Brain microvascular endothelial cell (primary cell): Measurements from ENCODE around the gene MAGI1.

Experiments
- DNase-seq: peaks from one replicate; pipeline ENCODE4 v3.0.0-alpha.2; 2020
- H3K27ac ChIP-seq: fragments of 250-450 bp; sonication (Bioruptor Pico); 2 replicates; pipeline ENCODE4 v1.5.1; 2020; ENCODE audit warnings: mild to moderate bottlenecking, moderate library complexity
- H3K27me3 ChIP-seq: fragments of 250-450 bp; sonication (Bioruptor Pico); replicated peaks from 2 replicates; pipeline ENCODE4 v1.5.1; 2020; ENCODE audit warnings: mild to moderate bottlenecking
- H3K36me3 ChIP-seq: fragments of 250-450 bp; sonication (Bioruptor Pico); replicated peaks from 2 replicates; pipeline ENCODE4 v1.5.1; 2020; ENCODE audit warnings: mild to moderate bottlenecking
- H3K4me3 ChIP-seq: 2 replicates; pipeline ENCODE4 v1.5.1; 2011; ENCODE audit warnings: low read depth, mild to moderate bottlenecking, control low read depth, low read length, moderate library complexity
- in situ Hi-C: cut with HindIII; loops from 2 replicates; pipeline ENCODE4 v1.10.0; 2017; ENCODE audit warnings: low sequenced_read_pairs, low pct_ligation_motif_present
- TF ChIP-seq, protein P1 (sequence below): IDR thresholded peaks from 2 replicates; pipeline ENCODE4 v1.5.1; 2011; ENCODE audit warnings: low read depth, mild to moderate bottlenecking, moderate library complexity, low read length, control low read depth, inconsistent platforms; ENCODE audit errors: missing control alignments

MAGI1 gene

GRCh38 chr3:65540666-65541065, 498.1 kb downstream of the MAGI1 start:
- no peak for DNase-seq
- in situ Hi-C loops: no loop called here
- TF ChIP-seq, protein P1, sequence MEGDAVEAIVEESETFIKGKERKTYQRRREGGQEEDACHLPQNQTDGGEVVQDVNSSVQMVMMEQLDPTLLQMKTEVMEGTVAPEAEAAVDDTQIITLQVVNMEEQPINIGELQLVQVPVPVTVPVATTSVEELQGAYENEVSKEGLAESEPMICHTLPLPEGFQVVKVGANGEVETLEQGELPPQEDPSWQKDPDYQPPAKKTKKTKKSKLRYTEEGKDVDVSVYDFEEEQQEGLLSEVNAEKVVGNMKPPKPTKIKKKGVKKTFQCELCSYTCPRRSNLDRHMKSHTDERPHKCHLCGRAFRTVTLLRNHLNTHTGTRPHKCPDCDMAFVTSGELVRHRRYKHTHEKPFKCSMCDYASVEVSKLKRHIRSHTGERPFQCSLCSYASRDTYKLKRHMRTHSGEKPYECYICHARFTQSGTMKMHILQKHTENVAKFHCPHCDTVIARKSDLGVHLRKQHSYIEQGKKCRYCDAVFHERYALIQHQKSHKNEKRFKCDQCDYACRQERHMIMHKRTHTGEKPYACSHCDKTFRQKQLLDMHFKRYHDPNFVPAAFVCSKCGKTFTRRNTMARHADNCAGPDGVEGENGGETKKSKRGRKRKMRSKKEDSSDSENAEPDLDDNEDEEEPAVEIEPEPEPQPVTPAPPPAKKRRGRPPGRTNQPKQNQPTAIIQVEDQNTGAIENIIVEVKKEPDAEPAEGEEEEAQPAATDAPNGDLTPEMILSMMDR: no peak

DNA sequence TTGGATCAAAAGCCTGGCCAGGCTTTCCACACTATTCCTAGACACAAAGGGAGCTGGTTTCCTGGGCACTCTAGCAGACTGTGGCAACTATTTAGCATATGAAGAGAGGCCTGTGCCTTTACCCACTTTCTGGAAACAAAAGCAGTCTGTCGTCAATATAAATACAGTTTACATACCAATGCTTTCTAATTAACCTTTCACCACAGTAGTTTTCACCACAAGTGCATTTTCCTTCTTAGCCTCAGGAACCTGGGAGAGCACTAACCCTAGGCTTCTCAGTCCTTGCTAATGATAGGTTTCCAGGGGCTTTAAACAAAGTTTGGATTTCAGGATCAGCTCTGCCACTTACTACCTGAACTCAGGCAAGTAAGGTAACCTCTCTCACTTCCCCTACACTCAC, 499.1 kb downstream of the MAGI1 start:
- Histone ChIP-seq H3K36me3 (no peaks in the 10 kb centered on the region), H3K4me3 (no peak overlapping the region), H3K27ac (no peak overlapping the region), H3K27me3 (no peaks in the 10 kb centered on the region)
- in situ Hi-C loops: no loop called here
- DNase-seq: no peak
- TF ChIP-seq, protein P1: no peak

More at GRCh38 chr3:65540666-65541065, 498.1 kb downstream of the MAGI1 start:
- Histone ChIP-seq H3K27ac (no peak overlapping the region), H3K4me3 (no peak overlapping the region), H3K36me3 (no peaks in the 10 kb centered on the region), H3K27me3 (no peaks in the 10 kb centered on the region)

- TF ChIP-seq, protein P1: no peak
- Histone ChIP-seq H3K27ac (no peak overlapping the region), H3K4me3 (no peak overlapping the region), H3K27me3 (no peaks in the 10 kb centered on the region), H3K36me3 (no peaks in the 10 kb centered on the region)
- in situ Hi-C loops: no loop called here
- no peak for DNase-seq
These were observed 500.6 kb downstream of the MAGI1 start for GRCh38 chr3:65538101-65538500.

DNA sequence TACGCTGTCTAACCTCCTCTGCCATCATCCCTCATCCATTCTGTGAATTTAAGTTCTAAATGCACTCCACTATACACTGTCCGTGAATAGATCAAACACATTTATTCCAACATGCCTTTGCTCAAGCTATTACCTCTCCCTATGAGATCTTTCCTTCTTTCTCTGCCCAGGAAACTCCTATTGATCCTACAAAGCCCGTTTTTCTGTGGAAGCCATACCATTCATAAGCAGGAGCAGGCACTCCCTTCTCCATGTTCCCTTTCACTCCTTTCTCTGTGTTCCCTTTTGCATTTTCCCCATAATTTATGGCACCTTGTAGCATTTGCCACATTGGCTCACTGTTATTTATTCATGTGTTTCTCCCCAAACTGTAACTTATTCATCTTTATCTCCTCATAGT, 501.6 kb downstream of the MAGI1 start:
- in situ Hi-C loops: no loop called here
- H3K27ac ChIP-seq: no peak overlapping the region
- TF ChIP-seq, protein P1: no peak
- no peaks in the 10 kb centered on the region for H3K27me3 ChIP-seq
- H3K36me3 ChIP-seq: no peaks in the 10 kb centered on the region
- no peak overlapping the region for H3K4me3 ChIP-seq
- DNase-seq: no peak

DNA sequence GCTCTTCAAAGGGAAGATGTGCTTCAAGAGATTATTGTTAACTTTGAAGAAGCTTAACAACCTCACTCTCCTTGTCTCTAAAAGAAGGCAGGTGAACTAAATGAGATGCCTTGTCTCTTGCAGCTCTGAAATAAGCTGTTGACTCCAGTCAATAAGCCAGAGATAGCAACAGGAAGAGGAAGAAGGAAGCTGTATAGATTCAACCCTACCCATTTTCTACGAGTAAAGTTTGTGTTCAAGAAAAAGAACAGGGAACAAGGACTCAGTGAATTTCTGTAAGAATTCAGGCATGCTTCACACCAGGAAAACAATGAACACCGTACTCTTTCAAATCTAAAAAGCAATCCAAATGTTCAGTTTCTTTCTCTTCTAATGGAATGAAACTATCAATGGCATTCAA, 503.5 kb downstream of the MAGI1 start:
- TF ChIP-seq, protein P1: no peak
- no peaks in the 10 kb centered on the region for H3K27me3 ChIP-seq
- in situ Hi-C loops: no loop called here

GRCh38 chr3:65534805-65535204, 503.9 kb downstream of the MAGI1 start:
- in situ Hi-C loops: no loop called here
- TF ChIP-seq, protein P1: no peak
- Histone ChIP-seq H3K36me3 (no peaks in the 10 kb centered on the region), H3K27me3 (no peaks in the 10 kb centered on the region), H3K4me3 (no peak overlapping the region), H3K27ac (no peak overlapping the region)
- no peak for DNase-seq

More for the DNA sequence above, 503.5 kb downstream of the MAGI1 start:
- Histone ChIP-seq H3K27ac (no peak overlapping the region), H3K36me3 (no peaks in the 10 kb centered on the region), H3K4me3 (no peak overlapping the region)
- DNase-seq: no peak
